Measurements from ENCODE around the gene HS6ST1.

DNA sequence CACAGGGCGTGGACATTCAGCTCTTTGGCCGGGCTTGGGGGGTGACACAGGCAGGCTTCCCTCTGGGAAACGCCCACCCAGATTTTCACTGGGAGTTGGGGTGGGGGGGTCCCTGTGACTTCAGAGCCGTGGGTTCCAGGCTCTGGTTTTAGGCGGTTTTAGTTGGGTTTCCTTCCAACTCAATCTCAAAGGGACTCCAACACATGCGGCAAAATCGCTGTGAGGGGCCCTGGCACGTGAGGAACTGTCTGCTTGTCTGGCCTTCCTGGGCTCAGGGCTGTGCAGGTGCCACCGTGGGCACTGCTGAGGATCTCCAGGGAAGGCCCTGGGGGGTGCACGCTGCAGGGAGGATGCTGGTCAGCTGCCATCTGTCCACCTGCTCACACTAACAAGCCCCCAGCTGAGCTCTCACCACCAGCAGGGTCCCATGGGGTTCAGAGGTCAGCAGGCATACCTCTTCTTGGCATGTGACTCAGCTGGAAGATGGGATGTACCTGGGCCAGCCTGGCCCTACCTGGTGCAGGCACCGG is 11.7 kb downstream of the HS6ST1 start:
- TF ChIP-seq, protein P1, sequence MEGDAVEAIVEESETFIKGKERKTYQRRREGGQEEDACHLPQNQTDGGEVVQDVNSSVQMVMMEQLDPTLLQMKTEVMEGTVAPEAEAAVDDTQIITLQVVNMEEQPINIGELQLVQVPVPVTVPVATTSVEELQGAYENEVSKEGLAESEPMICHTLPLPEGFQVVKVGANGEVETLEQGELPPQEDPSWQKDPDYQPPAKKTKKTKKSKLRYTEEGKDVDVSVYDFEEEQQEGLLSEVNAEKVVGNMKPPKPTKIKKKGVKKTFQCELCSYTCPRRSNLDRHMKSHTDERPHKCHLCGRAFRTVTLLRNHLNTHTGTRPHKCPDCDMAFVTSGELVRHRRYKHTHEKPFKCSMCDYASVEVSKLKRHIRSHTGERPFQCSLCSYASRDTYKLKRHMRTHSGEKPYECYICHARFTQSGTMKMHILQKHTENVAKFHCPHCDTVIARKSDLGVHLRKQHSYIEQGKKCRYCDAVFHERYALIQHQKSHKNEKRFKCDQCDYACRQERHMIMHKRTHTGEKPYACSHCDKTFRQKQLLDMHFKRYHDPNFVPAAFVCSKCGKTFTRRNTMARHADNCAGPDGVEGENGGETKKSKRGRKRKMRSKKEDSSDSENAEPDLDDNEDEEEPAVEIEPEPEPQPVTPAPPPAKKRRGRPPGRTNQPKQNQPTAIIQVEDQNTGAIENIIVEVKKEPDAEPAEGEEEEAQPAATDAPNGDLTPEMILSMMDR (IDR thresholded peaks at IDR 0.05) = no peak
- TF ChIP-seq POLR2A (IDR thresholded peaks at IDR 0.05) = no peak

Data from testis (tissue), 2 donors.